ENCODE measurements around the gene WASHC3. TPM values are rescaled to one million over a fixed set of nuclear protein-coding genes. Genes with fewer than 3 reads are reported as not detected.
"Not testable (repeated sequence)": the region's sequence is repeated elsewhere in the genome, so short reads cannot be mapped to it uniquely, and the experiment has no call there.

The WASHC3 gene
- polyA plus RNA-seq, 3 donors from 2014 or later: 63.4 to 94.3 (median 85.8) TPM

DNA sequence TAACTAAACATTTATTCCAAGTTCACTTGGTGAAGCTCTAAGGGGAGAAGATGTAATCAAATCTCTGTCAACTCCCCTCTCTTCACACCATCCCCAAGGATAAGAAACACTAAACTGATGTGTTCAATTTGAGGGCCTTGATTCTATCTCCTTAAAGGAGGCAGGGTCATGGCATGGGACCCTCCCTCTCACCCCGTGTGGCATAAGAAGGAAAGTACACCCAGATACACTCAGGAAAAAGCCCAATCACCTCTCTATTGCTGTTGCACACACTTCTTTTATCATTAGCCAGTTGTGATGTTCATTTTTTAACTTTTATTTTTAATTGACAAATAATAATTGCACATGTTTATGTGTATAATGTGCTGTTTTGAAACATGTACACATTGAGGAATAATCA lies 35.1 kb downstream of the WASHC3 start:
- H3K4me3 Mint-ChIP-seq: no peak overlapping the region
- peaks cover 14 to 24% (median 23%) of the 10 kb centered on the region in 3 donors for H3K36me3 Mint-ChIP-seq
- H3K4me1 Mint-ChIP-seq: no peaks in the 10 kb centered on the region
- H3K27me3 Mint-ChIP-seq (ENCODE audit: low read depth in 3 of 3): peaks cover 0 to 1% (median 0%) of the 10 kb centered on the region in 3 donors
- no peak overlapping the region for H3K27ac Mint-ChIP-seq
- DNase-seq: no peak
- no peaks in the 10 kb centered on the region for H3K9me3 Mint-ChIP-seq

DNA sequence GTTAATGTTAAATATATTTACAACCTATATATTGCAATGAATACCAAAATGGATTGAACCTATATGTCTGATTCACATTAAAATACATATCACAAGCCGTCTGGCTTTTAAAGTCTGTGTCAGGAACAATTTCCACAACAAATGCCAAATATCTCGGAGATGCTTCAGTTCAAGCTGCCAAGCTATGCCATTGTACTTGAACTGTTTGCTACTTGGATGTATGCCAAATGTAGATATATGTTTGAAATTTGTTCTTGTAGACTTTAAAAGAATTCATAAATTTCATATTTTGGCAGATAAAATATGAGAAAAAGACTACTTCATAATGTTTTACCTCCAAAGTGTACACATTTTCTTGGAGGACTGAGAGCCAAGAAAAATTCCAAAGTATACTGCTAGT lies 37.0 kb downstream of the WASHC3 start:
- Mint-ChIP-seq H3K27ac (no peak overlapping the region), H3K9me3 (no peaks in the 10 kb centered on the region), H3K27me3 (ENCODE audit: low read depth in 3 of 3) (peaks cover 0 to 1% (median 0%) of the 10 kb centered on the region in 3 donors), H3K4me3 (no peak overlapping the region), H3K36me3 (peaks cover 20 to 22% (median 21%) of the 10 kb centered on the region in 3 donors), H3K4me1 (no peaks in the 10 kb centered on the region)
- DNase-seq: no peak

DNA sequence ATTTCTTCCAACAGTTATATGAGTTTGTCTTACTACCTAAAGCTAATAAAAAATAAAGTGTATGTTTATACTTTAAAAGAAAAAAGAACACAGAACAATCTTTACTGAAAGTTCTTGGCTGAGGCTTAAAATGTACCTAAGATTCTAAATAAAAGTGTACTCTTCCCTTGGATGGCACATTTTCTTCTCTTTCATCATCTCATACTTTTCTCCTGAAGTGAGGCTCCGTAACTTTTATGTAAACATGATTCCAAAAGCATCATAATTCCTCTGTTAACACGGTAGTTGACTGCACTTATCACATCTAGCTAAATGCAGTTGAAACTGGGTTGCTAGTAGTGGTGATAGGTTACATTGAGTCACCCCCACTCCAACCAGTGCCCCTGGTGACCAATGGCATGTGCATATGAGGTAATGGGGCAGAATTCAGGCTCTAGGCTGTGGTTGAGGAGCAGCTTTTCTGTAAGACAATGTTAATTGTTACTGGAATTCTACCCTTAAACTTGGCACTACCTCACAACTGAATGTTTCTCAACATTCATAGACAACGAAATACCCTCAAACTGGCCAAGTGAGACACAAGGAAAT lies 38.4 kb downstream of the WASHC3 start:
- Mint-ChIP-seq H3K9me3 (no peaks in the 10 kb centered on the region), H3K27me3 (ENCODE audit: low read depth in 3 of 3) (peaks cover 0 to 1% (median 0%) of the 10 kb centered on the region in 3 donors), H3K4me1 (no peaks in the 10 kb centered on the region), H3K27ac (no peak overlapping the region), H3K4me3 (no peak overlapping the region), H3K36me3 (peaks cover 16 to 26% (median 17%) of the 10 kb centered on the region in 3 donors)
- DNase-seq: no peak

DNA sequence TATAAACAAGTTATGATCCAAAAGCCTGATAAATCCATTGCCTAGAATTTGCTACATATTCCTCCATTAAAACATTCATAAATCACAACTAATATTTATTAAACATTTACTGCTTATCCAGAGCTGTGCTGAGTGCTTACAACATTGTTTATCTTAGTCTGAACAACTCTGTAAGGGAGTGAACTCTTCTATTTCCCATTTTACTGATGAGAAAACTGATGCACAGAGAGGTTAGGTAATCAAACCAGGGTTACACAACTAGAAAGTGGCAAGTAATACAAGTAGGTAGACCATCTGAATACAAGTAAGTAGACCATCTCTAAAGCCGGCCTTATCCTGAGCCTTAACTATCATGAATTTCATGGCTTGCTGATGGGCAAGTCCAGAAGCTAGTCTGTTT lies 39.5 kb downstream of the WASHC3 start:
- no peaks in the 10 kb centered on the region for H3K4me1 Mint-ChIP-seq
- DNase-seq: no peak
- peaks cover 0 to 2% (median 0%) of the 10 kb centered on the region in 3 donors for H3K27me3 Mint-ChIP-seq (ENCODE audit: low read depth in 3 of 3)
- H3K27ac Mint-ChIP-seq: no peak overlapping the region
- no peaks in the 10 kb centered on the region for H3K9me3 Mint-ChIP-seq
- H3K36me3 Mint-ChIP-seq: peaks cover 20 to 32% (median 25%) of the 10 kb centered on the region in 3 donors
- no peak overlapping the region for H3K4me3 Mint-ChIP-seq

DNA sequence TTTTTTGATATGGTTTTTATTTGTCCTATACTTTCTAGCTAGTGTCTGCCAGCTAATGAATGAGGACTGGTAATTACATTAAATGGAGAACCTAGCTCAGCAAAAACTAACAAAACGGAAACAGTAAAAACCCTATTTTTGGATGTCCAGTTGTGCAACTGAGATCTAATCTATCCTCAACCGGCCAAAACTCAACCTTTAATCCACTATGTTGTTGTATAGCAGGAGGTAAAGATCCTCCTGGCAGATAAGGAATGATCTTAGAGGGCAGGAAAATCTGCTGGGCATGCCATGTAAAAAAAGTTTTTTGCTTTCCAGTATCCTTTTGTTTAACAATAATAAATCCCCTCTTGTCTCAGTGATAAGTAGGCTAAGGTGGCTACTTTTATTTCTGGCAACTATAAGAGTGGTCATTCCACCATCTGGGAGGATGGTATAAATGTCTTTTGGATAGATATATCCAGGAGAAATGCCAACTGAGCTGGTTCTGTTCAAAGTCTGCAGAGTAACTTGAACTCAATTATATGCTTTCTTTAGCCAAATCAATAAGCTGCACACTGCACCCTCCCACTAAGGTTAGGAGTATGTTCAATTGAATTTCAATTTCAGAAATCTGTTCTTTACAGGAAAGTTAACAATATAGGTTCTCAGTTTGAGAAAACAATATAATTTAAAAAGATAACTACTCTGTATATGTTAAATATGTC lies 40.1 kb downstream of the WASHC3 start:
- Mint-ChIP-seq H3K36me3 (peaks cover 23 to 36% (median 28%) of the 10 kb centered on the region in 3 donors), H3K9me3 (no peaks in the 10 kb centered on the region), H3K27ac (no peak overlapping the region)

GRCh38 chr12:102018607-102019006 lies 43.2 kb downstream of the WASHC3 start:
- peaks cover 16 to 30% (median 22%) of the 10 kb centered on the region in 3 donors for H3K36me3 Mint-ChIP-seq
- not testable (repeated sequence) for H3K4me1 Mint-ChIP-seq; H3K9me3 Mint-ChIP-seq; H3K27me3 Mint-ChIP-seq (ENCODE audit: low read depth in 3 of 3); DNase-seq; H3K4me3 Mint-ChIP-seq; H3K27ac Mint-ChIP-seq

More for the DNA sequence above, 40.1 kb downstream of the WASHC3 start:
- Mint-ChIP-seq H3K27me3 (ENCODE audit: low read depth in 3 of 3) (peaks cover 0 to 2% (median 0%) of the 10 kb centered on the region in 3 donors), H3K4me3 (no peak overlapping the region), H3K4me1 (no peaks in the 10 kb centered on the region)
- DNase-seq: no peak

GRCh38 chr12:102016472-102016871 lies 45.3 kb downstream of the WASHC3 start:
- Mint-ChIP-seq H3K4me3 (no peak overlapping the region), H3K9me3 (no peaks in the 10 kb centered on the region), H3K36me3 (peaks cover 21 to 34% (median 32%) of the 10 kb centered on the region in 3 donors), H3K27ac (no peak overlapping the region), H3K27me3 (ENCODE audit: low read depth in 3 of 3) (peaks cover 0 to 1% (median 0%) of the 10 kb centered on the region in 3 donors), H3K4me1 (no peaks in the 10 kb centered on the region)
- no peak for DNase-seq

GRCh38 chr12:102010265-102010994 lies 51.4 kb downstream of the WASHC3 start:
- peak overlapping the region in 1 of 6 donors; percentile 18 for H3K27ac Mint-ChIP-seq

DNA sequence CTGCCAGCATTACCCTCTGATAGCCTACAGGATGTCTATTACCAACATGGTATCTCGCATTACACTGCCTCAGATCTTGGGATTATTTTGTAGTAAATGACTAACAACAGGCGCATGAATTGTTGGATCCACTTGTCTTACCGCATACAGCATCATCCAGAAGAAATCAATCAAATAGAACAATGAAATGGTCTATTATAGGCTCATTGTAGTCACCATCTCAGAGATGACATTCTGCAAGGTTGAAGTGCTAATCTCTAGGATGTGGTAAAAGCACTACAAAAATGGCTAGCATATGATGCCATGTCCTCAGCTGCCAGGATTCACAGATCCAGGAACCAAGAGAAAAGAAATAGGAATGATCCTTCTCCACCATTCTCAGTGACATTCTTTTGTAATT lies 52.0 kb downstream of the WASHC3 start:
- no peaks in the 10 kb centered on the region for H3K4me1 Mint-ChIP-seq
- H3K9me3 Mint-ChIP-seq: no peaks in the 10 kb centered on the region
- no peaks in the 10 kb centered on the region for H3K27me3 Mint-ChIP-seq (ENCODE audit: low read depth in 3 of 3)
- H3K36me3 Mint-ChIP-seq: peaks cover 9 to 31% (median 15%) of the 10 kb centered on the region in 3 donors
- no peak overlapping the region for H3K27ac Mint-ChIP-seq
- no peak for DNase-seq
- H3K4me3 Mint-ChIP-seq: no peak overlapping the region

More at GRCh38 chr12:102010265-102010994, 51.4 kb downstream of the WASHC3 start:
- H3K4me1 Mint-ChIP-seq: no peaks in the 10 kb centered on the region
- H3K4me3 Mint-ChIP-seq: no peak overlapping the region
- no peaks in the 10 kb centered on the region for H3K27me3 Mint-ChIP-seq (ENCODE audit: low read depth in 3 of 3)
- H3K9me3 Mint-ChIP-seq: no peaks in the 10 kb centered on the region
- no peak for DNase-seq
- peaks cover 9 to 33% (median 15%) of the 10 kb centered on the region in 3 donors for H3K36me3 Mint-ChIP-seq

DNA sequence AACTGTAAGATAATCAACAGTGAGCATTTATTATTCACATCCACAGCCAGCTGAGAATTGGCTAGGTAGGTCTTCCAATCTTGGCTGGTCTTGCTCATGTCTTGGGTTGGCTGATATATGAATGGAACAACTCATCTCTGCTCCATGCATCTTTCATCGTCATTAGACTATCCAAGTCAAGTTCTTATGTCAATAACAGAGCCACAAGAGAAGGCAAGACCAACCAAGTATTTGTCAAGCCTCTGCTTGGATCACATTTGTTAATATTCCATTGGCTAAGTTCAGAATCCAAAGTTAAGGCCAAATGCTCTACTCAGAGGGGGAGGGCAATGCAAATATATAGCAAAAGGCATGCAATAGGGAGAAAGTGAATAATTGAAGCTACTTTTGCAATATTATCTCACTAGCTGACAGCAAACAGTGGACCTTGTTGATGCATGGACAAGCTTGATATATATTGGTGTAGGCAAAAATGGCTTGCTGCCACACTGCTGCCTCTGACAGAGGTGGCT lies 53.1 kb downstream of the WASHC3 start:
- no peak for DNase-seq
- Mint-ChIP-seq H3K27me3 (ENCODE audit: low read depth in 3 of 3) (no peaks in the 10 kb centered on the region), H3K9me3 (no peaks in the 10 kb centered on the region), H3K27ac (no peak overlapping the region), H3K4me3 (no peak overlapping the region), H3K4me1 (no peaks in the 10 kb centered on the region), H3K36me3 (peaks cover 9 to 30% (median 15%) of the 10 kb centered on the region in 3 donors)

- H3K9me3 Mint-ChIP-seq: no peaks in the 10 kb centered on the region
- DNase-seq: no peak
- H3K4me3 Mint-ChIP-seq: no peak overlapping the region
- H3K27me3 Mint-ChIP-seq (ENCODE audit: low read depth in 3 of 3): peaks cover 0 to 4% (median 0%) of the 10 kb centered on the region in 3 donors
- H3K36me3 Mint-ChIP-seq: peaks cover 2 to 10% (median 5%) of the 10 kb centered on the region in 3 donors
- no peaks in the 10 kb centered on the region for H3K4me1 Mint-ChIP-seq
- H3K27ac Mint-ChIP-seq: no peak overlapping the region
Observed at GRCh38 chr12:102005256-102005655, 56.5 kb downstream of the WASHC3 start.

DNA sequence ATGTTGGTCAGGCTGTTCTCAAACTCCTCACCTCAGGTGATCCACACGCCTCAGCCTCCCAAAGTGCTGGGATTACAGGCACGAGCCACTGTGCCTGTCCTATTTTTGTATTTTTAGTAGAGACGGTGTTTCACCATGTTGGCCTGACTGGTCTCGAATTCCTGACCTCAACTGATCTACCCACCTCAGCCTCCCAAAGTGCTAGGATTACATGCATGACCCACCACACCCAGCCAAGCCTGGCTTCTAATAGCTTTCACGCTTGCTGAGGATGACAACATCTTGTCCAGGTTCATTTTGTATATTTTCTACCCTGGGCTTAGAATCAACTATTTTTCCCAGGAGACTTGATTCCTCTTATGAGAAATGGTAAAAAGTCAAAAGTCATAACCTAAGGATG lies 64.7 kb downstream of the WASHC3 start:
- Mint-ChIP-seq H3K27me3 (ENCODE audit: low read depth in 3 of 3) (peaks cover 1 to 13% (median 2%) of the 10 kb centered on the region in 3 donors), H3K4me1 (no peaks in the 10 kb centered on the region)
- DNase-seq: no peak

GRCh38 chr12:101995684-101996083 lies 66.1 kb downstream of the WASHC3 start:
- H3K4me3 Mint-ChIP-seq: no peak overlapping the region
- H3K27ac Mint-ChIP-seq: no peak overlapping the region
- H3K9me3 Mint-ChIP-seq: no peaks in the 10 kb centered on the region
- no peak for DNase-seq
- no peaks in the 10 kb centered on the region for H3K4me1 Mint-ChIP-seq
- H3K36me3 Mint-ChIP-seq: no peaks in the 10 kb centered on the region
- H3K27me3 Mint-ChIP-seq (ENCODE audit: low read depth in 3 of 3): peaks cover 1 to 13% (median 2%) of the 10 kb centered on the region in 3 donors

More for the DNA sequence above, 64.7 kb downstream of the WASHC3 start:
- Mint-ChIP-seq H3K36me3 (no peaks in the 10 kb centered on the region), H3K4me3 (no peak overlapping the region), H3K9me3 (no peaks in the 10 kb centered on the region), H3K27ac (no peak overlapping the region)

DNA sequence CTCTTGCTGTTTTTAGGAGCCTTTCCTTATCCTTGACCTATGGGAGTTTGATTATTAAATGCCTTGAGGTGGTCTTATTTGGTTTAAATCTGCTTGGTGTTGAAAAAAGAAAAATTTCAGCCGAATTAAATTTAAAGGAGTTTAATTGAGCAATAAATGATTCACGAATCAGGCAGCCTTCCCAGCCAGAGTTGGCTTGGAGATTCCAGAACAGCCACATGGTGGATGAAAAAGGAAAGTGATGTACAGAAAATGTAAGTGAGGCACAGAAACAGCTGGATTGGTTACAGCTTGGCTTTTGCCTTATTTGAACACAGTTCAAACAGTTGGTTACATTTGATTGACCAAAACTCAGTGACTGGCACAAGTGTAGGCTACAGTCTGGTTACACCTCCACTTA lies 69.7 kb downstream of the WASHC3 start:
- Mint-ChIP-seq H3K27ac (no peak overlapping the region), H3K9me3 (no peaks in the 10 kb centered on the region), H3K4me3 (no peak overlapping the region), H3K36me3 (no peaks in the 10 kb centered on the region), H3K4me1 (no peaks in the 10 kb centered on the region), H3K27me3 (ENCODE audit: low read depth in 3 of 3) (peaks cover 2 to 11% (median 4%) of the 10 kb centered on the region in 3 donors)
- DNase-seq: no peak

Data from immature natural killer cell (primary cell).